Panc1 (cell line): ENCODE measurements around the gene CEACAM21. TPM values are rescaled to one million over a fixed set of nuclear protein-coding genes. Genes with fewer than 3 reads are reported as not detected.

Experiments
- ATAC-seq: fragments of 200-7000 bp; cut with Tn5 transposase; 2 replicates; pipeline ENCODE4 v1.9.1; 2020; ENCODE audit warnings: mild to moderate bottlenecking, moderate library complexity
- BruUV-seq: library from RNA; stranded (reverse); fragments of 400-500 nt; replicated peaks from 2 replicates; lab custom pipeline; 2021; lab: Mats Ljungman, UMichigan
- CTCF ChIA-PET: fragments of 300-600 bp; sonication (Branson Sonifier 250); formaldehyde crosslinking; loops from one replicate; lab custom pipeline; 2022; ENCODE audit warnings: antibody characterized with exemption; lab: Charles Lee
- POLR2A ChIA-PET: fragments of 300-600 bp; sonication (Branson Sonifier 250); formaldehyde crosslinking; loops from one replicate; lab custom pipeline; 2022; ENCODE audit warnings: antibody characterized with exemption; lab: Charles Lee
- DNase-seq: peaks from one replicate; pipeline ENCODE4 v3.0.0-alpha.2; 2010; ENCODE audit warnings: low read depth, low spot score
- H3K27ac ChIP-seq: 2 replicates; pipeline ENCODE4 v1.5.1; 2011; ENCODE audit warnings: mild to moderate bottlenecking, low read length, inconsistent platforms
- H3K27me3 ChIP-seq: fragments of 200-500 bp; sonication (Bioruptor generic); 2 replicates; pipeline ENCODE4 v1.6.0; 2014; ENCODE audit warnings: low read length, inconsistent platforms; ENCODE audit not compliant: control insufficient read depth, insufficient read depth
- H3K36me3 ChIP-seq: fragments of 200-500 bp; sonication (Bioruptor generic); 2 replicates; pipeline ENCODE4 v1.5.1; 2014; ENCODE audit warnings: inconsistent platforms, mild to moderate bottlenecking, low read length, moderate library complexity; ENCODE audit not compliant: control insufficient read depth, insufficient read depth
- H3K4me1 ChIP-seq: 2 replicates; pipeline ENCODE4 v1.5.1; 2011; ENCODE audit warnings: inconsistent platforms, mild to moderate bottlenecking, low read length, moderate library complexity; ENCODE audit not compliant: control insufficient read depth, insufficient read depth
- H3K4me3 ChIP-seq, 2 experiments: 2 replicates each; pipeline ENCODE4 v1.5.1; 2011 to 2012; ENCODE audit warnings: low read depth in 2 of 2, low read length in 2 of 2, mild to moderate bottlenecking in 2 of 2, inconsistent platforms in 1 of 2, moderate library complexity in 1 of 2
- H3K9me3 ChIP-seq: fragments of 200-500 bp; sonication (Bioruptor generic); 2 replicates; pipeline ENCODE4 v1.5.1; 2014; ENCODE audit warnings: low read depth, mild to moderate bottlenecking, inconsistent platforms, low read length, moderate library complexity; ENCODE audit not compliant: control insufficient read depth, insufficient read depth
- POLR2AphosphoS5 ChIP-seq: IDR thresholded peaks from 2 replicates; pipeline ENCODE4 v1.6.1; 2012; ENCODE audit warnings: mild to moderate bottlenecking, low read depth, low read length, moderate library complexity
- SIN3A ChIP-seq: IDR thresholded peaks from 2 replicates; pipeline ENCODE4 v1.6.1; 2012; ENCODE audit warnings: low read depth, mild to moderate bottlenecking, low read length, moderate library complexity, borderline replicate concordance; ENCODE audit not compliant: insufficient read depth
- TCF7L2 ChIP-seq: IDR thresholded peaks from 2 replicates; pipeline ENCODE4 v1.6.1; 2011; ENCODE audit warnings: mild to moderate bottlenecking, low read depth, low read length, inconsistent platforms
- in situ Hi-C: cut with HindIII; loops from 2 replicates; pipeline ENCODE4 v1.10.0; 2016; ENCODE audit warnings: low sequenced_read_pairs, low pct_unique_long_range_greater_than_20kb
- intact Hi-C: fragments of 100-400 bp; cut with micrococcal nuclease; formaldehyde crosslinking; loops from one replicate; pipeline ENCODE4 v1.10.0; 2022; ENCODE audit not compliant: unreplicated experiment
- total RNA-seq: library from RNA; stranded (reverse); gene quantifications from one replicate; pipeline ENCODE4 v1.2.1, GENCODE V29; 2021; ENCODE audit not compliant: unreplicated experiment
- TF ChIP-seq, protein P1 (sequence below), 2 experiments: IDR thresholded peaks; 2 replicates each; pipeline ENCODE4 v1.6.1; 2011 to 2012; ENCODE audit warnings: low read depth in 2 of 2, control low read depth in 1 of 2, low read length in 1 of 2, mild to moderate bottlenecking in 1 of 2, moderate library complexity in 1 of 2; ENCODE audit not compliant: insufficient read depth in 1 of 2
- TF ChIP-seq, protein P2 (sequence below): fragments of 450-650 bp; IDR thresholded peaks from 2 replicates; pipeline ENCODE4 v1.5.1; 2017; ENCODE audit warnings: mild to moderate bottlenecking

Gene CEACAM21
- total RNA-seq, 1 experiment from 2014 or later: not detected

DNA sequence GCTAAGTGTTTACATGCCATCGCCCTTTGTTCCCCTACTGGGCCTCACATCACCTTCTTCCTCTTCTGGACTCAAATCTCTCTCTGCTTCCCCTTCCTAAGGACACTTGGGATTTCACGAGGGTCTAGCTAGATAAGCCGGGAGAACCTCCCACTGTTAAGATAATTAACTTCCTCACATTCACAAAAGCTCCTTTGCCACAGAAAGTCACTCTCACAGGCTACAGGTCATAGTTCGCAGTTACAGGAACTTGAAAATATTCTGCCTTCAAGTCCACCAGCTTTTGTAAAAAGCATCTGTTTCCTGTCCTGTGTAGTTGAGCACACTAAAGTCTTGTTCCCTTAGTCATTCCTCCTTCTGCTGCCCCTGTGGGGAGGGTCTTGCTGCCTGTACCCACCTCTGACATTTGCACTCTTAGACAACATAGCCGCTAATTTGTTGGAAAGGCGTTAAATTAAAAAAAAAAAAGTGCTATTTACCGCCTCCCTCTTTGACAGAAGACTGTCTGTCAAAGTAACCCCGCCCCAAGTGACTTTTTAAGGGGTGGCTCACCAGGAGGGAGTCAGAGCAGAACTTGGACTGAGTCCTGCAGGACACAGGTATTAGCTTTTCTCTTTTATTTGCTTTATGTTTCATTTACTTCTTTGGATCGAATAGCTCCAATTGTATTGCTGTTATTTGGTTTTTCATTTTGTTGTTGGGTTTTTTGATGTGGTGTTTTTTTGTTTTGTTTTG, 26.8 kb upstream of the CEACAM21 start:
- ATAC-seq (no peak), DNase-seq (no peak)
- H3K4me1 ChIP-seq: no peaks in the 10 kb centered on the region
- intact Hi-C loops: loop anchor here (10.0 kb wide), 1 partner anchor 84 kb away; no protein-coding TSS in a partner anchor
- H3K27ac ChIP-seq: no peak overlapping the region
- ChIA-PET CTCF (no interaction called here), POLR2A (no interaction called here)
- TF ChIP-seq, protein P1, sequence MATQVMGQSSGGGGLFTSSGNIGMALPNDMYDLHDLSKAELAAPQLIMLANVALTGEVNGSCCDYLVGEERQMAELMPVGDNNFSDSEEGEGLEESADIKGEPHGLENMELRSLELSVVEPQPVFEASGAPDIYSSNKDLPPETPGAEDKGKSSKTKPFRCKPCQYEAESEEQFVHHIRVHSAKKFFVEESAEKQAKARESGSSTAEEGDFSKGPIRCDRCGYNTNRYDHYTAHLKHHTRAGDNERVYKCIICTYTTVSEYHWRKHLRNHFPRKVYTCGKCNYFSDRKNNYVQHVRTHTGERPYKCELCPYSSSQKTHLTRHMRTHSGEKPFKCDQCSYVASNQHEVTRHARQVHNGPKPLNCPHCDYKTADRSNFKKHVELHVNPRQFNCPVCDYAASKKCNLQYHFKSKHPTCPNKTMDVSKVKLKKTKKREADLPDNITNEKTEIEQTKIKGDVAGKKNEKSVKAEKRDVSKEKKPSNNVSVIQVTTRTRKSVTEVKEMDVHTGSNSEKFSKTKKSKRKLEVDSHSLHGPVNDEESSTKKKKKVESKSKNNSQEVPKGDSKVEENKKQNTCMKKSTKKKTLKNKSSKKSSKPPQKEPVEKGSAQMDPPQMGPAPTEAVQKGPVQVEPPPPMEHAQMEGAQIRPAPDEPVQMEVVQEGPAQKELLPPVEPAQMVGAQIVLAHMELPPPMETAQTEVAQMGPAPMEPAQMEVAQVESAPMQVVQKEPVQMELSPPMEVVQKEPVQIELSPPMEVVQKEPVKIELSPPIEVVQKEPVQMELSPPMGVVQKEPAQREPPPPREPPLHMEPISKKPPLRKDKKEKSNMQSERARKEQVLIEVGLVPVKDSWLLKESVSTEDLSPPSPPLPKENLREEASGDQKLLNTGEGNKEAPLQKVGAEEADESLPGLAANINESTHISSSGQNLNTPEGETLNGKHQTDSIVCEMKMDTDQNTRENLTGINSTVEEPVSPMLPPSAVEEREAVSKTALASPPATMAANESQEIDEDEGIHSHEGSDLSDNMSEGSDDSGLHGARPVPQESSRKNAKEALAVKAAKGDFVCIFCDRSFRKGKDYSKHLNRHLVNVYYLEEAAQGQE (IDR thresholded peaks at IDR 0.05; ENCODE audit: insufficient read depth in 1 of 2, low read depth in 2 of 2, low read length in 1 of 2): no peak
- TF ChIP-seq, protein P2, sequence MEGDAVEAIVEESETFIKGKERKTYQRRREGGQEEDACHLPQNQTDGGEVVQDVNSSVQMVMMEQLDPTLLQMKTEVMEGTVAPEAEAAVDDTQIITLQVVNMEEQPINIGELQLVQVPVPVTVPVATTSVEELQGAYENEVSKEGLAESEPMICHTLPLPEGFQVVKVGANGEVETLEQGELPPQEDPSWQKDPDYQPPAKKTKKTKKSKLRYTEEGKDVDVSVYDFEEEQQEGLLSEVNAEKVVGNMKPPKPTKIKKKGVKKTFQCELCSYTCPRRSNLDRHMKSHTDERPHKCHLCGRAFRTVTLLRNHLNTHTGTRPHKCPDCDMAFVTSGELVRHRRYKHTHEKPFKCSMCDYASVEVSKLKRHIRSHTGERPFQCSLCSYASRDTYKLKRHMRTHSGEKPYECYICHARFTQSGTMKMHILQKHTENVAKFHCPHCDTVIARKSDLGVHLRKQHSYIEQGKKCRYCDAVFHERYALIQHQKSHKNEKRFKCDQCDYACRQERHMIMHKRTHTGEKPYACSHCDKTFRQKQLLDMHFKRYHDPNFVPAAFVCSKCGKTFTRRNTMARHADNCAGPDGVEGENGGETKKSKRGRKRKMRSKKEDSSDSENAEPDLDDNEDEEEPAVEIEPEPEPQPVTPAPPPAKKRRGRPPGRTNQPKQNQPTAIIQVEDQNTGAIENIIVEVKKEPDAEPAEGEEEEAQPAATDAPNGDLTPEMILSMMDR: no peak
- TF ChIP-seq SIN3A: no peak
- no peak for TF ChIP-seq POLR2AphosphoS5
- TF ChIP-seq TCF7L2: no peak
- BruUV-seq: no TSS peak
- no peak overlapping the region for H3K4me3 ChIP-seq
- in situ Hi-C loops: no loop called here
- H3K27me3 ChIP-seq: peaks cover 7% of the 10 kb centered on the region
- no peaks in the 10 kb centered on the region; the same call in 1 of the 2 replicates for H3K36me3 ChIP-seq
- H3K9me3 ChIP-seq: no peaks in the 10 kb centered on the region

DNA sequence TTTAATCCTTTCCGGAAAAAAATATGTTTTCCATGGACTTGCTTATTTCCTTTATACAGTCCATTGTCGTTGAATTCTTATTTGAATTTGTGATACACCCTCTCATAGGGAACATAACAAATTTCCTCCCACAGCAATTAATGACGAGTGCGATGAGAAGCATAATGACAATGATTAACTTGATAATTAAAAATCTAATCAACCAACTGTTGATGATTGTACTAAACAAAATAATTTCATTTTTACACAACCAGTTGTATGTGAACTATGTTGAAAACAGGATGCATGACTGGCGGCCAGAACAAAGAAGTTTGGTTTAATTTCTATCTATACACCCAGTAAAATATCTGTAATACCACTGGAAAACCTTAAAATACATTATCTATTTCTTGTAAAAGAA, 26.1 kb upstream of the CEACAM21 start:
- POLR2A ChIA-PET: no interaction called here
- H3K4me1 ChIP-seq: no peaks in the 10 kb centered on the region
- no peaks in the 10 kb centered on the region; the same call in 1 of the 2 replicates for H3K36me3 ChIP-seq
- ATAC-seq (no peak), DNase-seq (no peak)
- H3K4me3 ChIP-seq: no peak overlapping the region
- in situ Hi-C loops: no loop called here
- no peak for TF ChIP-seq TCF7L2
- CTCF ChIA-PET: no interaction called here
- intact Hi-C loops: loop anchor here (10.0 kb wide), 1 partner anchor 85 kb away; no protein-coding TSS in a partner anchor
- H3K9me3 ChIP-seq: no peaks in the 10 kb centered on the region
- H3K27me3 ChIP-seq: peaks cover 9% of the 10 kb centered on the region
- no peak overlapping the region for H3K27ac ChIP-seq
- BruUV-seq: no TSS peak

DNA sequence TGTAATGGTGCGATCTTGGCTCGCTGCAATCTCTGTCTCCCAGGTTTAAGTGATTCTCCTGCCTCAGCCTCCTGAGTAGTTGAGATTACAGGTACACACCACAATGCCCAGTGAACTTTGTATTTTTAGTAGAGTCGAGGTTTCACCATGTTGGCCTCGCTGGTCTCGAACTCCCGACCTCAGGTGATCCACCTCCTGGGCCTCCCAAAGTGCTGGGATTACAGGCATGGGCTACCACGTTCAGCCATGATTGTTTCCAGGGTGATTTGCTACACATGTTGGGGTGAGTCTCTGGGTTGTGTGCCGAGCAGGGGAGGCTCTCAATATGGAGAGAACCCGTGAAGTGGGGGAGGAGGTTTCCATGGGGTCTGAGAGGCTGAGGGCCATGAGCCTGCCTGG, 24.8 kb upstream of the CEACAM21 start:
- POLR2A ChIA-PET: no interaction called here
- Histone ChIP-seq H3K9me3 (no peaks in the 10 kb centered on the region), H3K36me3 (no peaks in the 10 kb centered on the region; the same call in 1 of the 2 replicates), H3K27ac (no peak overlapping the region), H3K4me3 (no peak overlapping the region), H3K4me1 (no peaks in the 10 kb centered on the region), H3K27me3 (peaks cover 14% of the 10 kb centered on the region)
- no TSS peak for BruUV-seq
- ATAC-seq: no peak
- CTCF ChIA-PET: no interaction called here
- TF ChIP-seq SIN3A (no peak), POLR2AphosphoS5 (no peak), TCF7L2 (no peak)
- TF ChIP-seq, protein P1 (IDR thresholded peaks at IDR 0.05; ENCODE audit: insufficient read depth in 1 of 2, low read depth in 2 of 2, low read length in 1 of 2): no peak
- TF ChIP-seq, protein P2: no peak
- no peak for DNase-seq
- intact Hi-C loops: no loop called here
- in situ Hi-C loops: no loop called here
